HEK293 (cell line): ENCODE data around the gene CA11.

ENCODE experiments used
- CTCF ChIA-PET: fragments of 350-600 bp; formaldehyde crosslinking; extraction: SDS; loops from one replicate; lab custom pipeline; 2021; ENCODE audit warnings: antibody characterized with exemption; lab: Yijun Ruan, JAX
- POLR2A ChIA-PET: fragments of 300-600 bp; formaldehyde crosslinking; extraction: SDS; loops from one replicate; lab custom pipeline; 2020; ENCODE audit warnings: antibody characterized with exemption, inconsistent platforms; lab: Yijun Ruan, JAX
- H3K27ac ChIP-seq: fragments of 200-500 bp; sonication (Bioruptor generic); 2 replicates; pipeline ENCODE4 v1.5.1; 2014; ENCODE audit warnings: low read depth, low read length, control low read depth, inconsistent platforms; ENCODE audit errors: extremely low read depth
- H3K36me3 ChIP-seq, 2 experiments: fragments of 200-500 bp in 1 of 2; sonication (Bioruptor generic) in 1 of 2; 1 replicate in 1 of 2; 2 replicates in 1 of 2; pipeline ENCODE4 v1.5.1; 2014 to 2017; ENCODE audit warnings: inconsistent platforms in 2 of 2, low read length in 2 of 2; ENCODE audit not compliant: control insufficient read depth in 2 of 2, insufficient read depth in 1 of 2
- H3K4me1 ChIP-seq: fragments of 200-500 bp; sonication (Bioruptor generic); 2 replicates; pipeline ENCODE4 v1.5.1; 2014; ENCODE audit warnings: mild to moderate bottlenecking, low read length, inconsistent platforms; ENCODE audit not compliant: control insufficient read depth, insufficient read depth
- H3K4me3 ChIP-seq: 2 replicates; pipeline ENCODE4 v1.5.1; 2011; ENCODE audit warnings: low read depth, mild to moderate bottlenecking, control low read depth, low read length, moderate library complexity
- H3K9me3 ChIP-seq: fragments of 200-500 bp; sonication (Bioruptor generic); 2 replicates; pipeline ENCODE4 v1.5.1; 2014; ENCODE audit warnings: low read depth, low read length, inconsistent platforms; ENCODE audit not compliant: control insufficient read depth, insufficient read depth
- GLIS2 ChIP-seq: fragments of 450-650 bp; formaldehyde crosslinking; IDR thresholded peaks from 2 replicates; pipeline ENCODE4 v1.5.1; 2016; ENCODE audit warnings: missing biosample characterization, missing genetic modification characterization
- HOXA7 ChIP-seq: sonication (generic); formaldehyde crosslinking; IDR thresholded peaks from 2 replicates; pipeline ENCODE4 v1.8.1; 2022; ENCODE audit warnings: missing genetic modification reagents, borderline replicate concordance
- IKZF3 ChIP-seq: fragments of 450-650 bp; IDR thresholded peaks from 2 replicates; pipeline ENCODE4 v1.5.0; 2018; ENCODE audit warnings: missing biosample characterization, mild to moderate bottlenecking, missing genetic modification characterization, moderate library complexity
- KLF9 ChIP-seq: fragments of 450-650 bp; formaldehyde crosslinking; IDR thresholded peaks from 2 replicates; pipeline ENCODE4 v1.5.1; 2016; ENCODE audit warnings: missing biosample characterization, missing genetic modification characterization, low read depth
- MYNN ChIP-seq: fragments of 450-650 bp; formaldehyde crosslinking; IDR thresholded peaks from 2 replicates; pipeline ENCODE4 v1.5.1; 2016; ENCODE audit warnings: missing biosample characterization, missing genetic modification characterization, borderline replicate concordance
- SALL2 ChIP-seq: fragments of 450-650 bp; formaldehyde crosslinking; IDR thresholded peaks from 2 replicates; pipeline ENCODE4 v1.5.0; 2017; ENCODE audit warnings: missing biosample characterization, mild to moderate bottlenecking, missing genetic modification characterization, borderline replicate concordance
- YY1 ChIP-seq: fragments of 450-650 bp; formaldehyde crosslinking; IDR thresholded peaks from 2 replicates; pipeline ENCODE4 v1.5.1; 2018; ENCODE audit warnings: missing biosample characterization, missing genetic modification characterization
- ZNF138 ChIP-seq: fragments of 450-650 bp; formaldehyde crosslinking; IDR thresholded peaks from 2 replicates; pipeline ENCODE4 v1.5.1; 2016; ENCODE audit warnings: missing biosample characterization, missing genetic modification characterization, borderline replicate concordance
- ZNF155 ChIP-seq: fragments of 450-650 bp; formaldehyde crosslinking; IDR thresholded peaks from 2 replicates; pipeline ENCODE4 v1.5.1; 2016; ENCODE audit warnings: missing biosample characterization, missing genetic modification characterization
- ZNF292 ChIP-seq: fragments of 450-650 bp; formaldehyde crosslinking; IDR thresholded peaks from 2 replicates; pipeline ENCODE4 v1.5.1; 2016; ENCODE audit warnings: low read depth, missing biosample characterization, missing genetic modification characterization, borderline replicate concordance
- ZNF341 ChIP-seq: fragments of 450-650 bp; formaldehyde crosslinking; IDR thresholded peaks from 2 replicates; pipeline ENCODE4; 2016; ENCODE audit warnings: low read depth, missing biosample characterization, missing genetic modification characterization
- ZNF362 ChIP-seq: fragments of 450-650 bp; formaldehyde crosslinking; IDR thresholded peaks from 2 replicates; pipeline ENCODE4 v1.5.1; 2016; ENCODE audit warnings: missing biosample characterization, missing genetic modification characterization
- ZNF423 ChIP-seq: fragments of 450-650 bp; formaldehyde crosslinking; IDR thresholded peaks from 2 replicates; pipeline ENCODE4 v1.5.1; 2016; ENCODE audit warnings: missing biosample characterization, missing genetic modification characterization
- ZNF449 ChIP-seq: fragments of 450-650 bp; formaldehyde crosslinking; IDR thresholded peaks from 2 replicates; pipeline ENCODE4 v1.5.1; 2017; ENCODE audit warnings: missing biosample characterization, mild to moderate bottlenecking, missing genetic modification characterization, moderate library complexity
- ZNF473 ChIP-seq: fragments of 450-650 bp; formaldehyde crosslinking; IDR thresholded peaks from 2 replicates; pipeline ENCODE4 v1.5.1; 2017; ENCODE audit warnings: missing biosample characterization, missing genetic modification characterization
- ZNF514 ChIP-seq: fragments of 450-650 bp; formaldehyde crosslinking; IDR thresholded peaks from 2 replicates; pipeline ENCODE4 v1.5.1; 2016; ENCODE audit warnings: missing biosample characterization, missing genetic modification characterization
- ZNF571 ChIP-seq: fragments of 450-650 bp; formaldehyde crosslinking; IDR thresholded peaks from 2 replicates; pipeline ENCODE4 v1.5.0; 2017; ENCODE audit warnings: missing biosample characterization, missing genetic modification characterization
- TF ChIP-seq, protein P1 (sequence below): fragments of 450-650 bp; formaldehyde crosslinking; IDR thresholded peaks from 2 replicates; pipeline ENCODE4 v1.5.1; 2016; ENCODE audit warnings: missing biosample characterization, missing genetic modification characterization
- TF ChIP-seq, protein P2 (sequence below): fragments of 450-650 bp; formaldehyde crosslinking; IDR thresholded peaks from 2 replicates; pipeline ENCODE4 v1.5.1; 2017; ENCODE audit warnings: missing biosample characterization, missing genetic modification characterization

Gene CA11

GRCh38 chr19:48674216-48674809 is 28.3 kb upstream of the CA11 start:
- no peak overlapping the region for H3K27ac ChIP-seq

DNA sequence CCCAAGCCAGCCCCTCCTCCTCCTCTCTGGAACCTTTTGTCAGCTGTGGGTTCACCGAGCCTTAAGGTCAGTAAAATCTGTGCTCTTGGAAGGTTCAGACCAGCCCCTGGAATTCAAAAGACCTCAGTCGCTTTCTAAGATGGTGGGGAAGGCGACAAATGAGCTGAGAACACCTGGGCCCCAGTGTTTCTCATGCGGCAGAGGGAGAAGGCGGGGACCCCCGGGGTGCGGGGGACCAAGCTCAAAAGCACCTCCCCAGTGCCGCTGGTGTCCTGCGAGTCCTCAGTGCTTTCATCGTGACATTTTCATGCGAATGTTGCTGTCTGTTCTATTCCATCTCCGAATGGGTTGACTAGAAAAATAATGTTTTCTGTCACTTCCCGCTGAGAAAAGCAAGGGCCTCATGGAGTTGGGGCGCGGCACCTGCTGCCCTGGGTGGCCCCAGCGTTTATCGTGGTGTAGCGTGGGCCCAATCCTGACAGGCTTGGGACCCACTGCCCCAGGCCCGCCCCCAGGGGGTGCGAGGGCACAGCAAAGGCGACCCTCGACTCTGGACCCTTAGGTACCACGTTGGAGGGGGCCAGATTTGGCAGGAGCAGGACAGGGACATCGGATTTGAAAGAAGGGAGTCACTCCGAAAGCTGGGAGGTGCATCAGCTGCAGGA is 27.6 kb upstream of the CA11 start:
- H3K27ac ChIP-seq, result no peak overlapping the region
- no peak overlapping the region for H3K4me3 ChIP-seq
- ChIA-PET POLR2A (interaction anchor here (0.8 to 0.9 kb wide), 2 partner anchors 28 to 184 kb away, joined by 3 read pairs; partner anchors contain the start of gene CA11), CTCF (interaction anchor here (0.6 to 3.9 kb wide), 14 partner anchors 14 to 473 kb away, joined by 3 to 35 read pairs (median 4); partner anchors contain the start of gene CA11)
- H3K4me1 ChIP-seq, result no peaks in the 10 kb centered on the region; the same call in 1 of the 2 replicates
- no peaks in the 10 kb centered on the region for H3K36me3 ChIP-seq
- H3K9me3 ChIP-seq, result no peaks in the 10 kb centered on the region
- no peak for TF ChIP-seq YY1 (tag by site-specific recombination)
- TF ChIP-seq ZNF423 (tag by site-specific recombination), result no peak
- no peak for TF ChIP-seq ZNF155 (tag by site-specific recombination)
- no peak for TF ChIP-seq ZNF362 (tag by site-specific recombination)
- TF ChIP-seq IKZF3 (tag by site-specific recombination), result no peak
- no peak for TF ChIP-seq ZNF571 (tag by site-specific recombination)
- TF ChIP-seq ZNF473, result no peak
- no peak for TF ChIP-seq MYNN

More at GRCh38 chr19:48674216-48674809, 28.3 kb upstream of the CA11 start:
- Histone ChIP-seq H3K4me1 (no peaks in the 10 kb centered on the region; the same call in 1 of the 2 replicates), H3K9me3 (no peaks in the 10 kb centered on the region), H3K36me3 (no peaks in the 10 kb centered on the region), H3K4me3 (no peak overlapping the region)
- ChIA-PET CTCF (interaction anchor here (0.6 to 3.9 kb wide), 31 partner anchors 8 to 472 kb away, joined by 3 to 35 read pairs (median 4); partner anchors contain the start of genes CA11 and IZUMO1), POLR2A (interaction anchor here (0.8 to 1.9 kb wide), 4 partner anchors 29 to 185 kb away, joined by 3 to 7 read pairs (median 4); partner anchors contain the start of gene CA11)
- TF ChIP-seq ZNF449 (tag by site-specific recombination) (no peak), ZNF138 (tag by site-specific recombination) (no peak), KLF9 (tag by site-specific recombination) (no peak), ZNF514 (tag by site-specific recombination) (no peak), ZNF292 (no peak), GLIS2 (tag by site-specific recombination) (no peak), HOXA7 (CRISPR knock-in tag) (no peak)

- H3K4me3 ChIP-seq, result no peak within 1 kb of the TSS
- ChIA-PET CTCF (interaction anchor here (2.2 kb wide), 1 partner anchor 115 kb away, joined by 12 read pairs; no protein-coding TSS in a partner anchor), POLR2A (no interaction called here)
- H3K9me3 ChIP-seq, result no peaks in the 10 kb centered on the region
- no peaks in the 10 kb centered on the region for H3K36me3 ChIP-seq
- no peaks in the 10 kb centered on the region; the same call in 1 of the 2 replicates for H3K4me1 ChIP-seq
- H3K27ac ChIP-seq, result no peak within 1 kb of the TSS
- TF ChIP-seq ZNF341 (tag by site-specific recombination) (no peak), IKZF3 (tag by site-specific recombination) (no peak), SALL2 (tag by site-specific recombination) (no peak)
- TF ChIP-seq, protein P1, sequence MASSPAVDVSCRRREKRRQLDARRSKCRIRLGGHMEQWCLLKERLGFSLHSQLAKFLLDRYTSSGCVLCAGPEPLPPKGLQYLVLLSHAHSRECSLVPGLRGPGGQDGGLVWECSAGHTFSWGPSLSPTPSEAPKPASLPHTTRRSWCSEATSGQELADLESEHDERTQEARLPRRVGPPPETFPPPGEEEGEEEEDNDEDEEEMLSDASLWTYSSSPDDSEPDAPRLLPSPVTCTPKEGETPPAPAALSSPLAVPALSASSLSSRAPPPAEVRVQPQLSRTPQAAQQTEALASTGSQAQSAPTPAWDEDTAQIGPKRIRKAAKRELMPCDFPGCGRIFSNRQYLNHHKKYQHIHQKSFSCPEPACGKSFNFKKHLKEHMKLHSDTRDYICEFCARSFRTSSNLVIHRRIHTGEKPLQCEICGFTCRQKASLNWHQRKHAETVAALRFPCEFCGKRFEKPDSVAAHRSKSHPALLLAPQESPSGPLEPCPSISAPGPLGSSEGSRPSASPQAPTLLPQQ, result no peak
- TF ChIP-seq, protein P2, sequence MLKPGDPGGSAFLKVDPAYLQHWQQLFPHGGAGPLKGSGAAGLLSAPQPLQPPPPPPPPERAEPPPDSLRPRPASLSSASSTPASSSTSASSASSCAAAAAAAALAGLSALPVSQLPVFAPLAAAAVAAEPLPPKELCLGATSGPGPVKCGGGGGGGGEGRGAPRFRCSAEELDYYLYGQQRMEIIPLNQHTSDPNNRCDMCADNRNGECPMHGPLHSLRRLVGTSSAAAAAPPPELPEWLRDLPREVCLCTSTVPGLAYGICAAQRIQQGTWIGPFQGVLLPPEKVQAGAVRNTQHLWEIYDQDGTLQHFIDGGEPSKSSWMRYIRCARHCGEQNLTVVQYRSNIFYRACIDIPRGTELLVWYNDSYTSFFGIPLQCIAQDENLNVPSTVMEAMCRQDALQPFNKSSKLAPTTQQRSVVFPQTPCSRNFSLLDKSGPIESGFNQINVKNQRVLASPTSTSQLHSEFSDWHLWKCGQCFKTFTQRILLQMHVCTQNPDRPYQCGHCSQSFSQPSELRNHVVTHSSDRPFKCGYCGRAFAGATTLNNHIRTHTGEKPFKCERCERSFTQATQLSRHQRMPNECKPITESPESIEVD (tag by site-specific recombination), result no peak
Observed at GRCh38 chr19:48672994-48673393, 27.0 kb upstream of the CA11 start, which contains the start of gene NTN5. Gene NTN5, minus strand, starts transcription at chr19:48673017. Its CDS starts 2,031 bp downstream, at chr19:48670986.
